COR-L47 (cell line): ENCODE measurements around the gene RFTN1.
A peak's percentile ranks its signal among the peaks of the same experiment; 100 is the strongest.

Experiments
- DNase-seq: peaks from one replicate; lab custom pipeline; 2025; lab: John Stamatoyannopoulos, UW

The RFTN1 gene

DNA sequence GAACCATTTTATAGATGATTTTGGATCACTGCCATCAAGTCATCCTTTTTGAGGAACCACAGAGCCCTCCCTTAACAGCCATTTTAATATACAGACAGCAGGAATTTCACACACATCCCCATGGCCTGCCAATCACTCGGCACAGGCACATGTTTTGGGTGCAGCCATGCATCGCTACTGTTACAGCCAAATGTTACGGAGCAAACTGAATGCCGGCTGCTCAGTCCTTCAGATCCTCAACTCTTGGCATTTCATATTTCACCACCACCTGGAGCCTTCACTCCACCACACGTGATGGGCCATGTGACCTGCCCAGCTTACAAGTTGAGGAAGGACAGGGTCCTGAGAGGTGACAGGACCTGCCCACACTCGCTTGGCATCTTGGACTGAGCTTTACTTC, 157.7 kb downstream of the RFTN1 start:
- no peak for DNase-seq

DNA sequence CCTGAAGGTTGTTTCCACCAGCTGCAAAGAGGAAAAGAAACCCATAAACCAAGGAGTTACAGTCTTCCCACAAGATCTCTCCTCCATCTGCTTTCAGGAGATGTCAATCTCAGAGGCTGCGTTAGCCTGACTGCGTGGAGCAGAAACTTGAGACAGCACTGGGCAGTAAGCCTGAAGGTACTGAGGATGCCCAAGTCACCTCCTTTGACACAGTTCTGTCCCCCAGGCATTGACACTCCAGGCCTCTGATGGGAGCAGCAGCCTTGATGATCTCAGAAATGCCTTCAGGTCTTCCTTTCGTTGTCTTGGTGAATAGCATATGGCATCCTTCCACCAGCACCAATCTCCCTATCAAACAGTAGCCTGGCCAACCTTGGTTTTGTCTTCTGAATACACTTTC, 159.2 kb downstream of the RFTN1 start:
- no peak for DNase-seq

DNA sequence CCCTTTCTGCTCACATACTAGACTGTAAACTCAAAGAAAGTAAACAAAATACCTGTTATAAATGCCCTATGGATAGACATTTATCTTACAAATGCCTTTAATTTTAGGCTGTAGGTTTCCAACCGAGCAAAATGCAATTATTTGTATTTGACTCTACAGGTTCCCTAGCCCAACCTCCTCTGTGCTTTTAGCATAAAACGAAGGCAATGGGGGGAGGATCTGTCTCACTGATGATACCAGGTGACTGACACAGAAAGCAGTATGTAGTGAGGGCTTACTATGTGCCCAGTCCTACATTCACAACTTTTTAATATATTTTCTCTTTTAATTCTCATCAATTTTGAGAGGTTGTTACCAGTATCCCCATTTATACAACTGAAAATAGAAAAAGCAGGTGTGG, 161.1 kb downstream of the RFTN1 start:
- DNase-seq = no peak

DNA sequence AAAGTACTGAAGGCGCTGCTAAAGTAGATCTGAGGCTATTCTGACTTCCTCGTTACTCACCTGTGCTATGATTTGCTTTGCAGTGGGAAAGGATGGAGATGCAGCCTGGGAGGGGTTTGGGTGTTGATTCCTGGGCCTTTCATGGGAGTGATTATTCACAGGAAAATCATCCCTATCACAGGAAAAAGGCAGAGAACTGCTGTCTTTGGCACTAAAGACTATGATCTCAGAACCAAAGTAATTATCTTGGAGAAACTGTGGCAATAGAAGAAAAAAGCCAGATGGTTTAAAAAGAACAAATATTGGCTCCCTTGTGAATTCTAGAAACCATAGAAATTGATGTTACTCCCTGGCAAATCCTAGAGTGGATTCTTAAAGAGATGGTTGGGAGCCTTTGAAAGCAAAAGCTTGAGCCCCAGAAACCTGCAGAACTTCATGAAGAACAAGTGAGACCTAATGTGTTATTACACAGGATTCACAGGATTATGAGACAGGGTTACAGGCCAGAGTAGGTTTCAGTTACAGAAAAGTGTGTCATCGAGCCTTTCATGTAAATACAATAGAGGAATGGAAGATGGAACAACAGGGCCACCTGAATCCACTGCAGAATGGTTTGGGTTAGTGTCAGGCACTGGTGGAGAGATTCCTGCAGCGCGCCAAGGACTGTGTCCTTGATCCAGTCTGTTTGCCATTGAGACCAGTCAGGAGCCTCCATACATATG, 162.7 kb downstream of the RFTN1 start:
- DNase-seq = no peak

DNA sequence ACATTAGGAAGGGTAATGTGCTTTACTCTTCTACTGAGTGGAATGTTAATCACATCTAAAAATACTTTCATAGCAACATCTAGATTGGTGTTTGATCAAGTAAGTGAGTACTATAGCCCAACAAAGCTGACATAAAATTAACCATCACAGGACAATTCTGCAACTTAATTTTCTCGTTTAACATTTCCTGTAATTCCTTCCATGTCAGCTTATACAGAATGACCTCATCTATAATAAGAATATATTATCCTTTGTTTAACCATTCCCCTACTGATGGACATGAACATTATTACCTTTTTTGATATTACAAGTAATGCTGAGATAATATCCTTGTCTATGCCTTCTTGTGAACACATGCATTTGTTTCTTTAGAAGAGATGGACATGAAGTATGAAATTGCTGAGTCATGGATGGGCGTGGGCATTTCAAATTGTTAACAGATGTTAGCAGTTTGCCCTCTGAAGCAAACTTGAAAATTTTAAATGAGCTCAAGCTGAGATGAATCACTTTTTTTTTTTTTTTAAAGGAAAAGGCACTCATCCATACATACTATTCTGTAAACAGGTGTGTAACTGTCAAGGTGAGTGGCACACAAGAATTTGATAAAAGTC, 163.4 kb downstream of the RFTN1 start:
- DNase-seq = no peak

DNA sequence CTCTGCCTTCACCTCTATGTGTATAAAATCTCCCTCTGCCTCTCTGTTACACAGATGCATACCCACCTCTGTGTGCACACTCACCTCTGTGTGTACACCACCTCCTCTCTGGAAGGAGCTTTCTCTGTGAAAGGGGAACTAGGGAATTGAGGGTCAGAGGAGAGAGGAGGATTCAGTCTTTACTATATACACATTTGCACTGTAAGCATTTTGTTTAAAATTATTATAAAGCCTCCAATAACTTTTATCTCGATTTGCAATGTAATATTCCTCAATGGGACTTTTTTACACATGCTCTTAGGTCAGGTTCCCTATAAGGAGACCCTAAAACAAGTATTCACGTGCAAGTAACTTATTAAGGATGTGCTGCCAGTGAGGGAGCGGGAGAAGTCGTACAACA, 166.0 kb downstream of the RFTN1 start:
- no peak for DNase-seq

DNA sequence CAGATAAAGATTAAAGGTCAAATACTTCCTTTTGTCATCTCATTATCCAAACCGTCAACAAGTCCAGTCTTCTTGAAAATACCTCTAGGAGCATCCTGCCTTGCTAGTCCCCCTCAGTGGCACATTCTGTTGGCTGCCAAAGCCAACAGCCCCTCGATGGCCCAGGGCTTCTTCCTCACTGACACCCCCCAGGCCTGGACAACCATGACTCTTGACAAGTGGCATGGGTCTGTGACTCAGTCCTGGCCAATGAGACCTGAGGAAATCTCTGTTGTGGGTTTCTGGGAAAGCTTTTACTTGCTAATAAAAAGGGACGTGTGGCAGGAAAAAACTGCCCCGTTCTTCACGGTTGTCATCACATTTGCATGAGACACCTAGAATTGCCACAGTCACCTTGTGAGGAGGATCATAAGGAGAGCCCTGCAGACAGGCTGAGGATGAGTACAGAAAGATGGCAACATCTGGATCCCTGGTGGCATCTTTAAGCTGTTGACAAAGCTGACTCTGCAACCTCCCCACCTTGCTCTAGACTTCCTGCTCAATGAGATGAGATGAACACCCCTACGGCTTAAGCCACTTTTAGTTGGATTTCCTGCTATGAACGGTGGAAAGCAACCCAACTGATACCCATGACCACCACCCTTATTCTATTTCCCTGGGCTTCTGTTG, 167.0 kb downstream of the RFTN1 start:
- DNase-seq = no peak

DNA sequence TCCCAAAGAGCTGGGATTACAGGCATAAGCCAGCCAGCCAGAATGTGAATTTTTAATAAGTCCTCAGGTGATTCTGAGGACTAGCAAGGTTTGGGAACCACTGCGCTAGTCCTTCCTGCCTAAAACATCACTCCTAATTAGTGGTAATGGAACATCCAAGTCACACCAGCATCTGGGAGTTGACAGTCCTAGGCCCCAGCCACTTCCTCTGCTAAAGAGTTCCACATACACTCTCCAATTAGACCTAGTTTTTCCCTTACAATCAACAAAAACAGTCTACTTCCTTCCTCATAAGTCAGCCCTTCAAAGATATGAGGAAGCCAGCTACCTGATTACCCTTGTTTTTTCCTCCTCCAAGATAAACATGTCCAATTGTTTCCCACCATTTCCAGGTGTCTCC, 170.4 kb downstream of the RFTN1 start:
- DNase-seq = no peak

DNA sequence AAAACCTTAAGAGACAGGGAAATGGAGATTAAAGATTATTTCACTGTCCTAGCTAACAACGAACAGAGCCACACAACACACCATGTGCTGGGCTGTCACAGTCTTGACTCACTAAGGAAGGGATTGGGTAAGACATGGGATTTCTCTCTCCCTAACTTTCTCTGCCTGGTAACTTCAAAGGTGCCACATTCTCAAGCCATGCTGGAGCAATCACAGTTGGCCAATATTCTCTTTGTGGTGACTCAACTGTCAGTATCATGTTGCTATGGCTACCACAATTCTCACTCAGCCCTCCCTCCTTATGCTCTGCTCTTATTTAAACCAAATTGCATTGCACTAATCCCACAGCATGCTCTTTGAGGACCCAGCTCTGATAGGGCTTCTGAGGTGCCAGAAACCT, 174.5 kb downstream of the RFTN1 start:
- DNase-seq = no peak

DNA sequence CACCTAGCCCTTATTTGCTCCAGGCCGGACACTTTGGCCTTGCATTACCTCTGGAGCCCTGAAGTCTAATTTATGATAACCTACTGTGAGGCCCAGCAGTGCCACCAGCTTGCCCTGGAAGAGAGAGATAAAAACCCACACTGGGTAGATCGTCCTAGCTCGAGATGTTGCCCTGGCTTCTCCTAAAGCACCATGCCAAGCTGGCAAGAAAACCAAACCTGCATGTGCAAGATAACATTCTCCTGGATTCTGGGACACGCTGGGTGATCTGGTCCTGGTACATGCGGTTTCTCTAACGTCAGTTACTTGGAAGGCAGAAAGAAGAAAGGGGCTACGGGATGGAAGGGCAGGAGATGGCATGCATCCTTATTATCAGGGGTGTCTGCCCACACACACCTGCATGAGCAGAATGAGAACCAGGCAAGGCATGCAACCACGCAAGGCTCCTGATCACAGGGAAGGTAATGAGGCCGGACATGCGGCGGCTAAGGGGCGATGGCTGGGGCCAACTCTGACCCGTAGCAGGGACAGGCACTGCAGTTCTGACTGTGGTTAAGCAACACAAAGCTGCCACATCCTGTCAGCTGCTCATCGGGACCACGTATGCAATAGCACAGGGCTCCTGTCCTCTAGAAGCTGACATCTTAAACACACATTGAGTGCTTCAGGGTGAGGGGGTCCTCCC, 175.5 kb downstream of the RFTN1 start:
- no peak for DNase-seq

DNA sequence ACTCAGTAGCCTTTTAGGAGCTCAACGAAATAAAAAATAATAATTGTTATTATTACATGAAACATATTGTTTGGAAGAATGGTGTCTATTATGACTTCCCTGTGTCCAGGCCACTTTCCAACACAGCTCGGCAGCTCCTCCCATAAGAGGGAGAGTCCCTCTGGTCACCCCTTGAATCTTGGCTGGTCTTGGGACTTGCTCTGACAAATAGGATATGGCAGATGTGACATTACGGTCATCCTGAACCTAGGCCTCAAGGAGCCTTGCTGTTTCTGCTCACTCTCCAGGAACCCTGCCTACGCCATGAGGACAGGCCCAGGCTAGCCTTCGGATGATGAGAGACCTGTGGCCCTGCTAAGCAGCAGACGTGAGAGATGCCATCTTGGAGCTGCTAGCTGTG, 176.7 kb downstream of the RFTN1 start:
- no peak for DNase-seq

DNA sequence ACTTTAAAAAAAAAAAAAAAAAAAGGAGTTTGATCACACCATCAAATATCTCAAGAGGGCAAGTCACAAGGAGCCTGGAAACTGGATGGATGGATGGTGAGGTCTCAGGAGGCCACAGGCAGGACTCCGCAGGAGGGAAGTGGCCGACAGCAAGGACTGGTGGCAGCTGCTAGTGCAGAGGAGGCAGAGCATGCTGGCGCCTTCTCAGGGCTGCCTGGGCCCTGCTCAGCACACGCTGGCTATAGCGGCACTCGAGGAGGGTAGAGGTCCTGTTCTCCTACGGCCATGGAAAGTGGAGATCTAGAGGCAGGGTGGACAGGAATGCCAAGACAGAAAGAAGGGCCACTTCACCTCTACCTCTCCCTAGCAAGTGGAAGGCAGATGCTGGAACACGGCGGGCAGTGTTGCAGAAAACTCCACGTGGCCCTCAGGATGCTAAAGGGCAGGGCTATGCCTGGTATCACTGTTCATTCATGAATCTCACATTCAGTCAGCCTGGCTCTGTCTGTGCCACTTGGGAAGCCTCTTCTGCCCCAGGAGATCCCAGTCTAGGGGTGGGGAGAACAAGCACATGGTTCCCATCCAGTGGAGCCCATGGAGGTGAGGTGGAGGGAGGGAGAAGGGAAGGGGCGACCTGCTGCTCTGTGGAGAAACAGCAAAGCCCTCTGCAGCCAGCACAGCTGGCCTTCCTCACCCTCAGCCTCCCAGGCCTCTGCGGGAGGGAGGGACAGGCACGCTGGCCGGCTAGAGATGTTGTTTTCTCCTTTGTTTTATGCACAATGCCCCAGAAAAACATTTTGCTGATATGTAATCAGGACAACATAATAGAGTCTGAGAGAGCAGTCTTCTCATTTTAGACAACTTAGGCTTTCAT, 177.5 kb downstream of the RFTN1 start:
- no peak for DNase-seq

DNA sequence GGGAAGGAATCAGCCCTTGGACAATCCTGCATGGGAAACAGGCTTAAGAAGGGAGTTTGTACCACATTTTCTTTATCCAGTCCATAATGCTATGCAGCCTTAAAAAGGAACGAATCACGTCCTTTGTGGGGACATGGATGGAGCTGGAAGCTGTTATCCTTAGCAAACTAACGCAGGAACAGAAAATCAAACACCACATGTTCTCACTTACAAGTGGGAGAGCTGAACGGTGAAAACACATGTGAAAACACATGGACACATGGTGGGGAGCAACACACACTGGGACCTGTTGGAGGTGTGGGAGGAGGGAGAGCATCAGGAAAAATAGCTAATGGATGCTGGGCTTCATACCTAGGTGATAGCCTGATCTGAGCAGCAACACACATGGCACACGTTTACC, 178.2 kb downstream of the RFTN1 start:
- no peak for DNase-seq

DNA sequence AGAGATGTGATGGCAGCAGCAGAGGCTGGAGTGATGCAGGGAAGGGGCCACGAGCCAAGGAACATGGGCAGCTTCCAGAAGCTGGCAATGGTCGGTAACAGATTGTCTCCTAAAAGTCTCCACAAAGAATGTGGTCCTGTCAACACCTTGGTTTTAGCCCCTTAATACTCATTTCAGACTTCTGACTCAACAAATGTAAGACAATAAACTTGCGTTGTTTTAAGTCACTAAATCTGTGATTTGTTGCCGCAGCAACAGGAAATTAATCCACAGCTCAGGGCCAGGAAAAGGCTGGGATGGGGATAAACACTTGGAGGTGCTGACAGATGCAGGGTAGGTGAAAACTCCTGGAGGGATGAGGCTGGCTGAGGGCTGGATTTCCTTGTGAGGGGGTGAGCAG, 178.6 kb downstream of the RFTN1 start:
- no peak for DNase-seq

DNA sequence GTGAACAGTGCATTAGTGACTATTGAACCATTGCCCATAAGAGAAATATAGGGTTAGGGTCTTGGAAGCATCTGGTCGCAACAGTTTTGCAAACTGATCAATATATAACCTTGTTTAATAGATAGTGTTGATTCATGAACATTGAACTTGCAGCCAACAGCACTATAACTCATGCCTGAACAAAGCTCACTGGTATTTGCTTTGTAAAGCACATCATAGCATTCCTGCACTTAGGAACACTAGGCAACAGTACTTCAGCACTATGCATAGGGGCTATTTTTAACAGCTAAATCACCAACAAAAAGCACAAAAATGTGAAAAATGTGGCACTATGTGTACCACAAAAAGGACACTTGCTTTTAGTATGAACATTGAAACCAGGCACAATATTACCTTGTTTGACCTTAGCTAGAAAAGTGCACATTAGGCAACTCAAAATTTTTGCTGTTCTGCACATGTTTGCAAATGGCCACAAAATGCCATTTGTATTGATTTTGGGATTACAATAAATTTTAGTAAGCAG, 180.5 kb downstream of the RFTN1 start:
- no peak for DNase-seq

DNA sequence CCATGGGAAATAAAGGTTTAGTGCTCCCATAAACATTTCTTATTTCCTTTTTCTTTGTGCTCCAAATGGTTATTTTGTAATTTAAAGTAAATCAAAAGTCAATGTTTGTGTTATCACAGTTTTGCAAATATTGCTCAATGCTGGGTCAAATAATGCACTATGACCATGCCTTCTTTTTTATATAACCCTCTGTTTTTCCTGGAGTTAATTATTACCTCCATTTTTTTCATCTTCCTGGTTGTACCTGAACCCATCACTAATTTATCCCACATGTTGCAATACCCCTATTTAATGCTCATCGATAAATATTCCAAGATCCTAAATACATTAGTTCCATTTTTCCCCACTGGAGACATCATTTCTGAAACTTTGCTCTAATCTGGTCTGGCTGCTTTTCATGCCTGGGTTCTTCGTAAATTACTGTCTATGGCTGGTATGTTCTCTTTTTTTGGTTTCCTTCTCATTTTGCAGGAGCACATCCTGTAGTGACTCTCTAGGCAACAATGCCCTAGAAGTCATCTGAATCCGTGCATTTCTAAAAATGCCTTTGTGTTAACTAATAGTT, 182.1 kb downstream of the RFTN1 start:
- no peak for DNase-seq

DNA sequence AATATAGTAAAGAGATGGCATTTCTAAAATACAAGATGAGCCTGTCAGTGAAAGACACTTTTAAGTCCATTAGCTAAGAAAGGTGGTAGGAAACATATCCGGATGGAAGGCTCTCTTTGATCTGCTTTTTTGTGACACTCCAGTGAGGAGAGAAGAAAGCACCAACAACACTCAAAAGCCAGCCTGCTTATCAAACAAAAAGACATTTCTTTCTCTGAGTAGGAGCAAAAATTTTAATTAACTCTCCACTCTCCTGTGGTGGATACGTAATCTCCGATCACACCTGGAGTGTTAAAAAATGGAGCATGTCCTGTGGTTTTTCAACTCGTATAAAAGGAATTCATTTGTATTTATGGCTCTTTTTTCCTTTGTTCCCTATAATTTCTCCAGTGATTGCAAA, 183.1 kb downstream of the RFTN1 start:
- no peak for DNase-seq

DNA sequence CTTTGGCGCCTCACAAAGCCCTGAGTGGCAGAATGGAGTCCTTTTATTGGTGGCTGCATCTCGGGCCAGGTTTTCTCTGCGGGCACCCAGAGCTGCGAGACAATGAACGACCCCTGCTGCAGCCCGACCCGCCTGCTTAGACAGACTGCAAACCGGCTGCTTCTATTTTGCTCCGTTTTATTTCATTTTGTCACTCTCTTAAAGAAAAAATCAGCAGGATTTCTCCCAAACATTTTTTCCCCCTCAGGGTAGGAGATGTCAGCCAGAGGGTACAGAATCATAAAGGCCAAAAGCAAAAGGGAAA, 183.7 kb downstream of the RFTN1 start:
- peak; percentile 69 for DNase-seq

DNA sequence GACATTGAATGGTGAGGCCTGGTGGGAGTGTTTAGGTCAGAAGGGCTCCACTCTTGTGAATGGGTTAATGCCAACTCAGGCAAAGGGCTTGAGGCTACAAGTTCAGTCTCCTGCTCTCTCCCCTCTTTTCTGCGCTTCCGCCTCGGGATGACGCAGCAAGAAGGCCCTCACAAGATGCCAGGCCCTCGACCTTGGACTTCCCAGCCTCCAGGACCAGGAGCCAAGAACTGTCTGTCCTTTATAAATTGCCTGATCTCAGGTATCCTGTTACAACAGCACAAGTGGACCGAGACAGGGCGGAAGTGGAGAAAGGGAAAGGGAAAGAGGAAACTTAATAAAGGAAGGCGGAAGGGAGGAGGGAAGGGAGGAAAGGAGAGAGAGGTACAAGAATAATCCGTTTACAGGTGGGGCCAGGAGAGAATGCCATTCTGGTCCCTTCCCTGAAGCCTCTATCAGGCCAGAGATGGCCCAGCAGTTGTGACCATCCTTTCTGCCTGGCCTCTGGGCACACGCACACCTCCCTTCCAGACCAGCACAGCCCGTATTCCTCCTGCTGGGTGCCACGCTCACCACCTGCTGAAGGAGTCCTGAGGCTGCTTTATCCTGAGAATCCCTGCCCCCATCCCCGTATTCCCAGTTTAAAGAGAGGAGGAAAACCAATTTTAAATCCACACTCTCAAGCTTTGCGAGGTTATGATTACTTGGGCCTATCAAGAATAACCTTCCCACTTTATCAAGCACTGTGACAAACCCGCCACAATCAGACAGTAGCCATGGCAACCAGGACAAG, 184.3 kb downstream of the RFTN1 start:
- DNase-seq = no peak

DNA sequence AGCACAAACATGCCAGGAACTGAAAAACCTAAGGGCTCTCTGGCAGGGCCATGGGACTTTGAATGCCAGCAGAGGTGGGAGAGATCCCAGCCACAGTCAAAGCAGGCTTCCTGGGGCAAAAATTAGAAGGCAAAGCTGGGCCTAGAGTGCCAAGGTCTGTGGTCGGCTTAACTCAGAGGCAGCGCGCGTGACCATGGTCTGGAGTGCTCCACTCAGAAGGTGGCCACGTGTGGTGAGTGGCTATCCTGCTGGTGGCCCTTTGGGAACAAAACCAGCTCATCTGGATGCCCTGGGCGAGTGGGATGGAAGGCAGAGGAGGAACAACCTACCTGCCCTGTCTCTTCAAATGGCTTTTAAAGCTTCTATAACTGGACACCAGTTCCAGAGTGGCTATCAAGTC, 185.4 kb downstream of the RFTN1 start:
- no peak for DNase-seq
